Naive thymus-derived CD4-positive, alpha-beta T cell (primary cell): ENCODE results near the gene PMM2. TPM values are rescaled to one million over a fixed set of nuclear protein-coding genes. Genes with fewer than 3 reads are reported as not detected.

Source experiments
- ATAC-seq: fragments of 150-1000 bp; cut with Tn5 transposase; 2 replicates; pipeline ENCODE4 v1.10.0; 2021; ENCODE audit warnings: mild to moderate bottlenecking, moderate library complexity
- CTCF ChIA-PET: fragments of 350-600 bp; sonication (Branson Sonifier 250); formaldehyde crosslinking; loops from one replicate; lab custom pipeline; 2021; ENCODE audit warnings: antibody characterized with exemption; lab: Charles Lee
- POLR2A ChIA-PET: fragments of 350-600 bp; sonication (Branson Sonifier 250); formaldehyde crosslinking; loops from one replicate; lab custom pipeline; 2021; ENCODE audit warnings: antibody characterized with exemption, inconsistent platforms; lab: Charles Lee
- DNase-seq, 9 donors: peaks; one replicate each; pipeline versions ENCODE4 v3.0.0 to v3.0.0-alpha.2; 2020 to 2022; ENCODE audit warnings: mixed read lengths in 1 of 9
- H3K27ac ChIP-seq: one replicate; pipeline ENCODE4 v1.7.0; 2013; ENCODE audit warnings: mild to moderate bottlenecking, low read depth, low read length, moderate library complexity
- H3K27me3 ChIP-seq, 2 donors: one replicate each; pipeline ENCODE4 v1.7.0; 2013; ENCODE audit warnings: low read length in 2 of 2, mild to moderate bottlenecking in 2 of 2, moderate library complexity in 2 of 2; ENCODE audit not compliant: control insufficient read depth in 2 of 2, insufficient read depth in 2 of 2
- H3K36me3 ChIP-seq, 3 experiments: 1 replicate in 2 of 3; 2 replicates in 1 of 3; pipeline ENCODE4 v1.7.0; 2013; ENCODE audit warnings: low read length in 3 of 3, mild to moderate bottlenecking in 3 of 3, moderate library complexity in 1 of 3; ENCODE audit not compliant: insufficient read depth in 3 of 3, control insufficient read depth in 2 of 3
- H3K4me1 ChIP-seq, 2 donors: one replicate each; pipeline ENCODE4 v1.7.0; 2013; ENCODE audit warnings: low read length in 2 of 2, mild to moderate bottlenecking in 2 of 2, moderate library complexity in 1 of 2; ENCODE audit not compliant: control insufficient read depth in 2 of 2, insufficient read depth in 2 of 2
- H3K4me3 ChIP-seq: 2 replicates; pipeline ENCODE4 v1.7.0; 2013; ENCODE audit warnings: mild to moderate bottlenecking, low read length
- H3K9me3 ChIP-seq, 3 experiments: 1 replicate in 2 of 3; 2 replicates in 1 of 3; pipeline ENCODE4 v1.7.0; 2013; ENCODE audit warnings: low read length in 3 of 3; ENCODE audit not compliant: control insufficient read depth in 2 of 3
- H3K27ac Mint-ChIP-seq, 9 donors: one replicate each; pipeline ENCODE4 v1.8.0; 2020 to 2022; ENCODE audit warnings: mixed read lengths in 9 of 9, mild to moderate bottlenecking in 8 of 9, moderate library complexity in 5 of 9, inconsistent platforms in 2 of 9
- H3K27me3 Mint-ChIP-seq, 5 donors: one replicate each; pipeline ENCODE4 v1.8.0; 2021 to 2022; ENCODE audit warnings: mixed read lengths in 5 of 5, mild to moderate bottlenecking in 1 of 5
- H3K36me3 Mint-ChIP-seq, 5 donors: one replicate each; pipeline ENCODE4 v1.8.0; 2020 to 2022; ENCODE audit warnings: mixed read lengths in 5 of 5, mild to moderate bottlenecking in 3 of 5, inconsistent platforms in 1 of 5
- H3K4me1 Mint-ChIP-seq, 7 donors: one replicate each; pipeline ENCODE4 v1.8.0; 2020 to 2022; ENCODE audit warnings: mixed read lengths in 7 of 7, mild to moderate bottlenecking in 3 of 7, inconsistent platforms in 1 of 7
- H3K4me3 Mint-ChIP-seq, 10 donors: one replicate each; pipeline ENCODE4 v1.8.0; 2020 to 2022; ENCODE audit warnings: mild to moderate bottlenecking in 10 of 10, mixed read lengths in 10 of 10, moderate library complexity in 6 of 10, inconsistent platforms in 2 of 10
- H3K9me3 Mint-ChIP-seq, 11 donors: one replicate each; pipeline ENCODE4 v1.8.0; 2020 to 2022; ENCODE audit warnings: mixed read lengths in 11 of 11, mild to moderate bottlenecking in 4 of 11, inconsistent platforms in 1 of 11, moderate library complexity in 1 of 11
- intact Hi-C, 2 donors: fragments of 100-400 bp; cut with micrococcal nuclease; formaldehyde crosslinking; loops; one replicate each; pipeline ENCODE4 v1.15.1; 2023
- polyA plus RNA-seq, 2 donors: library from polyadenylated mRNA; unstranded; fragments of 300-500 nt; fragmentation: Illumina TruSeq; gene quantifications; one replicate each; pipeline ENCODE4 v1.2.3, GENCODE V29; 2021
- total RNA-seq, 6 experiments: library from RNA in 5 of 6; stranded (reverse) in 5 of 6; gene quantifications; 1 replicate in 5 of 6; 2 replicates in 1 of 6; pipeline ENCODE4 v1.2.3 and lab custom pipeline; 2021 to 2026

PMM2 gene
- total and polyA plus RNA-seq, 7 experiments from 2014 or later, result 18.0 to 52.8 (median 40.9) TPM

DNA sequence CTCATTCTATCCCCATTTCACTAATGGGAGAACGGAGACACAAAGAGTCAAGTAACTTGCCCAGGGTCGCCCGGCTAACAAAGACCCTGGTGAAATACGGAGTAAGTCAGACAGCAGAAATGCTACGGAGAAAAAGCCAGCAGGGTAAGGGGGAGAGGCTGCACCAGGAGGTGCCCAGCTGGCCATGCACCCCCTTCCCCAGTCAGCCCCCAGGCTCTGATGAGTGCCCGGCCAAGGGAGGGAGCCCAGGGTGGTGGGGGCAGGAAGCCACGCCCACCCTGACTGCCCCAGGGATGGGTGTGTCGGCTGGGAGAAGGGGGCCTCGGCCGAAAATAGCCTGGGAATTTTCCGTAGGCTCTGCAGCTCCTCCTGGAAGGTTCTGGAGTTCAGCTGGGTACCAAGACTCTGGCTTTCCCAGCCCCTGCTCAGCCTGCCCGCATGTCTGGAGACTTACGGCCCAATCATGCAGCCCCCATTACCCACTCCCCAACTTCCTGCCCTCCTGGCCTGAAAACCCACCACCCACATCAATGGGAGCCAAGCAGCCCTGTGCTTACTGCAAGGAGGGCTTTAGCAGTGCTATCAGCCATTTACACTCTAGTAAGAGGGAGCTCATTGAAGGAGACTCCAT lies 67.0 kb downstream of the PMM2 start:
- H3K4me3 Mint-ChIP-seq, result peak overlapping the region in 3 of 10 donors; percentile 12 to 78 (median 29)
- H3K4me3 ChIP-seq, result no peak overlapping the region
- H3K9me3 Mint-ChIP-seq, result peaks cover 0 to 2% (median 0%) of the 10 kb centered on the region in 11 donors
- POLR2A ChIA-PET, result no interaction called here
- DNase-seq, result no peak
- peak overlapping the region; percentile 4 for H3K27ac ChIP-seq
- CTCF ChIA-PET, result interaction anchor here (1.3 kb wide), 1 partner anchor 16 kb away, joined by 5 read pairs; no protein-coding TSS in a partner anchor
- no peaks in the 10 kb centered on the region for H3K36me3 Mint-ChIP-seq
- peaks cover 5 to 6% of the 10 kb centered on the region in 2 donors for H3K4me1 ChIP-seq
- intact Hi-C loops, result loop anchor here in 1 of 2 donors (5.0 kb wide), 4 partner anchors 47 to 1878 kb away; partner anchors contain the start of genes ATF7IP2 and NUBP1
- no peaks in the 10 kb centered on the region for H3K27me3 Mint-ChIP-seq
- ATAC-seq, result no peak
- no peaks in the 10 kb centered on the region for H3K9me3 ChIP-seq
- H3K27ac Mint-ChIP-seq, result peak overlapping the region; percentile 18 to 87 (median 71)
- peaks cover 24 to 54% (median 48%) of the 10 kb centered on the region in 7 donors for H3K4me1 Mint-ChIP-seq
- no peaks in the 10 kb centered on the region for H3K27me3 ChIP-seq
- H3K36me3 ChIP-seq, result no peaks in the 10 kb centered on the region

DNA sequence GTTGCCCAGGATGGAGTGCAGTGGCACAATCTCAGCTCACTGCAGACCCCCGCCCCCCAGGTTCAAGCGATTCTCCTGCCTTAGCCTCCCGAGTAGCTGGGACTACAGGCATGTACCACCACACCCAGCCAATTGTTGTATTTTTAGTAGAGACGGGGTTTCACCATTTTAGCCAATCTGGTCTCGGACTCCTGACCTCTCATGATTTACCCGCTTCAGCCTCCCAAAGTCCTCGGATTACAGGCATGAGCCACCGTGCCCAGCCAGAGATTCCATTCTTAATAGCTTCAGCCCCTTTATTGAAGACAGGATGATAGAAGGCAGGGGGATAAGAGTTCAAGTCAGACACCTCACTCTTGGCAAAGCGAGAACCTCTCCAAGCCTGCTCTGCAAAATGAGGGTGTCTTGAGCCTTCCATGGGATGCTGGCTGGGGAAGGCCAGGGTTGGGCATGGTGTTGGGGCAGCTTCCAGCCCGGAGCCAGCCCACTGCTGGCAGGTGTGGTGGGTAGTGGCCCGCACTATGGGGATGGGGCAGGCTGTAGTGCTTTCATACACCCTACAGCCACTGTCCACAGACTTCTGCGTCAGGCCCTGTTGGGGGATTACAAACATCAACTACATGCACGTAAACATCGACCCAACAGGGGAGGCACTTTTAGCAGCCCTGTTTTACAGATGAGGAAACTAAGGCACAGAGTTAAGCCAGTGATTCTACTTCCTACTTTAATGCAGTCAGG lies 67.7 kb downstream of the PMM2 start:
- H3K4me1 Mint-ChIP-seq, result peaks cover 24 to 59% (median 50%) of the 10 kb centered on the region in 7 donors
- peaks cover 6% of the 10 kb centered on the region in 2 donors for H3K4me1 ChIP-seq

DNA sequence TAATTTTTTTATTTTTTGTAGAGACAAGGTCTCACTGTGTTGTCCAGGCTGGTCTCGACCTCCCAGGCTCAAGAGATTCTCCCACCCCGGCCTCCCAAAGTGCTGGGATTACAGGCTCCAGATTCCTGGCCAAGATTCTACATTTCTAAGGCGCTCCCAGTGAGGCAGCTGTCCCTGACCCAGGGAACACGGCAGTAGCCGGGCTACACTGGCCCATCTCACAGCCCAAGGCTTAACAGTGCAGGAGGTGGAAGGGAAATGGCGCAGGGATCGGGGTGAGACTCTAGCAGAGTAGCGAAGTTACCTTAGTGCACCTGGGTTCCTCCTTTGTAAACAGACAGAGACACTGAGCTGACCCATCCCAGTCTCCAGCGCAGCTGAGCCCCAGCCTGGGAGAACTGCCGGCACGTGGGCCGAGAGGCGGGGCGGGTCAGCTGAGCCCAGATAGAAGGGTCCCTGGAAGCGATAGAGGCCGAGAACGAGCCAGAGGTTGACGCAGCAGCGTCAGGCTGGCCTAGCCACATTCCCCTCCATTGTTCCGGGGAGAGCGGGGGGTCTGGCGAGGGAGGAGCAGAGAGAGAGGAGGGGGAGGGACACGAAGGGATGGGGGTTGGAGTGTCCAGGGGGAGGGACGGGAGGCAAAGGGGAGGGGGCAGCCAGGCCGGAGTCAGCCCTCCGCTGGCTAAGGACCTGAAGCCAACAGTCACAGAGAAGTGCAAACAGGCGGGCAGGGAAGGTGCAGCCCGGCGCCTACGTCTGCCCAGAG lies 68.7 kb downstream of the PMM2 start:
- intact Hi-C loops, result loop anchor here in 1 of 2 donors (5.0 kb wide), 4 partner anchors 49 to 1876 kb away; partner anchors contain the start of genes ATF7IP2 and NUBP1
- H3K4me3 ChIP-seq, result no peak overlapping the region
- H3K4me1 Mint-ChIP-seq, result peaks cover 30 to 66% (median 58%) of the 10 kb centered on the region in 7 donors
- no peak for DNase-seq
- CTCF ChIA-PET, result interaction anchor here (1.1 kb wide), 1 partner anchor 14 kb away, joined by 3 read pairs; no protein-coding TSS in a partner anchor
- peaks cover 0 to 2% (median 0%) of the 10 kb centered on the region in 11 donors for H3K9me3 Mint-ChIP-seq
- no peaks in the 10 kb centered on the region for H3K27me3 ChIP-seq
- peaks cover 6 to 12% of the 10 kb centered on the region in 2 donors for H3K4me1 ChIP-seq
- peak overlapping the region; percentile 29 to 97 (median 62) for H3K4me3 Mint-ChIP-seq
- no peaks in the 10 kb centered on the region for H3K36me3 ChIP-seq
- peak overlapping the region in 8 of 9 donors; percentile 21 to 87 (median 74) for H3K27ac Mint-ChIP-seq
- no peaks in the 10 kb centered on the region for H3K27me3 Mint-ChIP-seq
- no peaks in the 10 kb centered on the region for H3K36me3 Mint-ChIP-seq
- POLR2A ChIA-PET, result interaction anchor here (2.7 kb wide), 1 partner anchor 68 kb away, joined by 22 read pairs; the partner anchor contains the start of genes PMM2 and TMEM186
- H3K27ac ChIP-seq, result peak overlapping the region; percentile 67
- H3K9me3 ChIP-seq, result no peaks in the 10 kb centered on the region
- ATAC-seq, result no peak

More for the DNA sequence above, 67.7 kb downstream of the PMM2 start:
- Mint-ChIP-seq H3K9me3 (peaks cover 0 to 2% (median 0%) of the 10 kb centered on the region in 11 donors), H3K36me3 (no peaks in the 10 kb centered on the region), H3K27me3 (no peaks in the 10 kb centered on the region), H3K4me3 (peak overlapping the region in 9 of 10 donors; percentile 9 to 97 (median 29)), H3K27ac (peak overlapping the region; percentile 47 to 87 (median 71))
- intact Hi-C loops, result loop anchor here in 1 of 2 donors (5.0 kb wide), 4 partner anchors 48 to 1877 kb away; partner anchors contain the start of genes ATF7IP2 and NUBP1
- H3K4me3 ChIP-seq, result no peak overlapping the region
- ChIA-PET POLR2A (no interaction called here), CTCF (interaction anchor here (1.1 kb wide), 1 partner anchor 15 kb away, joined by 3 read pairs; no protein-coding TSS in a partner anchor)
- H3K27me3 ChIP-seq, result no peaks in the 10 kb centered on the region
- ATAC-seq (no peak), DNase-seq (no peak)
- H3K27ac ChIP-seq, result peak overlapping the region; percentile 4
- no peaks in the 10 kb centered on the region for H3K36me3 ChIP-seq
- H3K9me3 ChIP-seq, result no peaks in the 10 kb centered on the region

DNA sequence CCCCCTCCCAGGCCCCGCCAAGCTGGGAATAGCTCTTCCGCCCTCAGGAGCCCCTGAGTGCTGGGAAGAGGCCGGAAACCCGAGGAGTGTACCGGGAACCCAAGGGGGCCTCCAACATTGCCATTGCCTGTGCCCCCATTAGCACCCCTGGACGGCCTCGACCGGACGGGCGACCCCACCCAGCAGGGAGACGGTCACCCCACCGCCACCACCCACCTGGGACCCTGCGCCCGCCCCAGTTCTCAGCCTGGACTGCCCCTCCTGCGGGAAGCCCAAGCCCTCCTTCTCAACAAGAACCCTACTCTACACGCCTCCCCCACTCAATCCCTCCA lies 69.2 kb downstream of the PMM2 start:
- no peaks in the 10 kb centered on the region for H3K27me3 ChIP-seq
- H3K9me3 Mint-ChIP-seq, result peaks cover 0 to 2% (median 0%) of the 10 kb centered on the region in 11 donors
- peak overlapping the region; percentile 74 for H3K4me3 ChIP-seq
- H3K27ac Mint-ChIP-seq, result peak overlapping the region; percentile 87 to 98 (median 93)
- intact Hi-C loops, result loop anchor here in 1 of 2 donors (5.0 kb wide), 4 partner anchors 50 to 1875 kb away; partner anchors contain the start of genes ATF7IP2 and NUBP1
- H3K36me3 Mint-ChIP-seq, result no peaks in the 10 kb centered on the region
- H3K36me3 ChIP-seq, result no peaks in the 10 kb centered on the region
- no peak for DNase-seq
- no peaks in the 10 kb centered on the region for H3K9me3 ChIP-seq
- H3K4me1 Mint-ChIP-seq, result peaks cover 30 to 65% (median 56%) of the 10 kb centered on the region in 7 donors
- H3K27me3 Mint-ChIP-seq, result no peaks in the 10 kb centered on the region
- peak overlapping the region; percentile 93 to 98 (median 96) for H3K4me3 Mint-ChIP-seq
- ChIA-PET CTCF (interaction anchor here (1.1 kb wide), 1 partner anchor 11 kb away, joined by 3 read pairs; no protein-coding TSS in a partner anchor), POLR2A (interaction anchor here (2.4 to 2.7 kb wide), 2 partner anchors 69 to 225 kb away, joined by 22 to 25 read pairs; partner anchors contain the start of genes HAPSTR1, PMM2 and TMEM186)
- peaks cover 6 to 12% of the 10 kb centered on the region in 2 donors for H3K4me1 ChIP-seq
- ATAC-seq, result no peak
- peak overlapping the region; percentile 67 for H3K27ac ChIP-seq

DNA sequence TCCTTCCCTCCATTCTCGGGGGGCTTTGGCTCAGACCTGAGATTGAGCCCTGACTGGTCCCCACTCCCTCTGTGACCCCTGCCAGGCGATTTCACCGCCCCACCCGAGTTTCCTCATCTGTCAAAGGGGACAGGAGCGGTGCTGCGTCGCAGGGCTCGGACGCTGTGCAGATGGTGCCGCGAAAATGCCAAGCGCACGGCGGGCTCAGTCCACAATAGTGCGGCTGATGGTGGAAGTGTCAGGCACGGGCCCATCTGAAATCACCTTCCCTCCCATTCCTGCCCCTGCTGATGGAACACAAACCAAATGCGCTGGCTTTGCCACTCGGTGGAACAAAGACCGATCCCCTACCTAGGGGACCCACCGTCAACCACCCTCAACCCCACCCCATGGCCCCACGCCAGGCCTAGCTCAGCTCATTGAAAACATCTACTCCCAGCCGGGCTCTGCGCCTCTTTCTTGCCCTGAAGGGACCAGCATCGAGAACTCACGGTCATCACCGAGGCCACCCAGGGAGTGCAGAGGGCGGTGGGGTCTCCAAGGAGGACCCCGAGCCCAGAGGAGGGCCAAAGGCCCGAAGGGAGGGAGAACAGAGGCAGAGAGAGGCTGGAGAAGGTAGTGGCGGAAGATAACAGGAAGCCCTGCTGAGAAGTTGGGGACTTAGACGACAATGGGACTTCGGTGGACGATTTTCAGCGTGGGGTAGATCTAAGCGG lies 69.7 kb downstream of the PMM2 start:
- H3K27me3 ChIP-seq, result no peaks in the 10 kb centered on the region
- H3K27ac ChIP-seq, result peak overlapping the region; percentile 67
- Mint-ChIP-seq H3K9me3 (peaks cover 0 to 2% (median 0%) of the 10 kb centered on the region in 11 donors), H3K4me1 (peaks cover 30 to 61% (median 53%) of the 10 kb centered on the region in 7 donors), H3K27me3 (no peaks in the 10 kb centered on the region), H3K27ac (peak overlapping the region; percentile 87 to 98 (median 93)), H3K36me3 (no peaks in the 10 kb centered on the region), H3K4me3 (peak overlapping the region; percentile 93 to 98 (median 96))
- ATAC-seq (no peak), DNase-seq (peak in 7 of 9 donors; percentile 23 to 36 (median 27))
- H3K9me3 ChIP-seq, result no peaks in the 10 kb centered on the region
- intact Hi-C loops, result loop anchor here in 1 of 2 donors (5.0 kb wide), 4 partner anchors 50 to 1875 kb away; partner anchors contain the start of genes ATF7IP2 and NUBP1
- POLR2A ChIA-PET, result interaction anchor here (2.0 to 2.7 kb wide), 4 partner anchors 12 to 225 kb away, joined by 15 to 25 read pairs (median 19); partner anchors contain the start of genes HAPSTR1, PMM2 and TMEM186
- peaks cover 6 to 12% of the 10 kb centered on the region in 2 donors for H3K4me1 ChIP-seq
- CTCF ChIA-PET, result interaction anchor here (1.1 to 1.9 kb wide), 2 partner anchors 12 to 13 kb away, joined by 3 to 10 read pairs; no protein-coding TSS in a partner anchor
- peak overlapping the region; percentile 74 for H3K4me3 ChIP-seq
- no peaks in the 10 kb centered on the region for H3K36me3 ChIP-seq
